RWPE2 (cell line): ENCODE results near the gene SIGLEC5.

Experiments used
- ATAC-seq: fragments of 200-7000 bp; cut with Tn5 transposase; 3 replicates; pipeline ENCODE4 v1.9.1; 2021; ENCODE audit warnings: low read depth
- DNase-seq: peaks from one replicate; pipeline ENCODE4 v3.0.0-alpha.2; 2020; ENCODE audit warnings: low spot score
- H3K27ac ChIP-seq: fragments of 450-650 bp; 2 replicates; pipeline ENCODE4 v1.5.1; 2017; ENCODE audit warnings: mild to moderate bottlenecking; ENCODE audit not compliant: poor library complexity, severe bottlenecking
- H3K27me3 ChIP-seq: fragments of 250-450 bp; sonication (Bioruptor Pico); 2 replicates; pipeline ENCODE4 v1.5.1; 2021; ENCODE audit warnings: mild to moderate bottlenecking, moderate library complexity; ENCODE audit not compliant: insufficient read depth, poor library complexity, severe bottlenecking
- H3K36me3 ChIP-seq: fragments of 250-450 bp; sonication (Bioruptor Pico); 2 replicates; pipeline ENCODE4 v1.5.1; 2020; ENCODE audit warnings: low read depth, mild to moderate bottlenecking, moderate library complexity
- H3K4me1 ChIP-seq: fragments of 250-450 bp; sonication (Bioruptor Pico); 2 replicates; pipeline ENCODE4 v1.5.1; 2021; ENCODE audit warnings: mild to moderate bottlenecking, moderate library complexity; ENCODE audit not compliant: insufficient read depth, poor library complexity, severe bottlenecking
- H3K4me3 ChIP-seq: fragments of 250-450 bp; sonication (Bioruptor Pico); 2 replicates; pipeline ENCODE4 v1.5.1; 2021; ENCODE audit warnings: mild to moderate bottlenecking, moderate library complexity; ENCODE audit not compliant: severe bottlenecking
- H3K9me3 ChIP-seq: fragments of 250-450 bp; sonication (Bioruptor Pico); 2 replicates; pipeline ENCODE4 v1.5.1; 2021; ENCODE audit warnings: mild to moderate bottlenecking, moderate library complexity; ENCODE audit not compliant: severe bottlenecking
- TF ChIP-seq, protein P1 (sequence below): fragments of 450-650 bp; IDR thresholded peaks from one replicate; pipeline ENCODE4 v1.5.1; 2017; ENCODE audit warnings: mild to moderate bottlenecking, moderate library complexity; ENCODE audit not compliant: poor library complexity, severe bottlenecking

The SIGLEC5 gene

DNA sequence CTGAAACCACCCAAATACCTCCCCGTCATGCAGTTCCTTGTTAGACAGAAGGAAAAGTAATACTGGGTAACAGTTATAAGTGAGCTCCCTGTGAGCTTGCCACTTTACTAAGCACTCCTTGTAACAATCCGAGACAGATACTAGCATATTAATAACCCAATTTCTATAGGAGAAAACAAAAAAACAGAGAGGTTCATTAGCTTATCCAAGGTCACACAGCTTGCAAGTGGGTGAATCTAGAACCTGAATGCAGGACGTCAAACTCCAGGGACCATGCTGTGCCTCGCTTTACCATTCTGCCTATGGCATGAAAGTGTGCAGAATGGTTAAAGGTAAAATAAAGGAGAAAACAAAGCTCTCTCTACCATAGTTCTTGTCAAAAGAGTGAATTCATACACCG is 15.4 kb downstream of the SIGLEC5 start:
- no peaks in the 10 kb centered on the region for H3K9me3 ChIP-seq
- H3K27me3 ChIP-seq = peaks cover 5% of the 10 kb centered on the region
- TF ChIP-seq, protein P1, sequence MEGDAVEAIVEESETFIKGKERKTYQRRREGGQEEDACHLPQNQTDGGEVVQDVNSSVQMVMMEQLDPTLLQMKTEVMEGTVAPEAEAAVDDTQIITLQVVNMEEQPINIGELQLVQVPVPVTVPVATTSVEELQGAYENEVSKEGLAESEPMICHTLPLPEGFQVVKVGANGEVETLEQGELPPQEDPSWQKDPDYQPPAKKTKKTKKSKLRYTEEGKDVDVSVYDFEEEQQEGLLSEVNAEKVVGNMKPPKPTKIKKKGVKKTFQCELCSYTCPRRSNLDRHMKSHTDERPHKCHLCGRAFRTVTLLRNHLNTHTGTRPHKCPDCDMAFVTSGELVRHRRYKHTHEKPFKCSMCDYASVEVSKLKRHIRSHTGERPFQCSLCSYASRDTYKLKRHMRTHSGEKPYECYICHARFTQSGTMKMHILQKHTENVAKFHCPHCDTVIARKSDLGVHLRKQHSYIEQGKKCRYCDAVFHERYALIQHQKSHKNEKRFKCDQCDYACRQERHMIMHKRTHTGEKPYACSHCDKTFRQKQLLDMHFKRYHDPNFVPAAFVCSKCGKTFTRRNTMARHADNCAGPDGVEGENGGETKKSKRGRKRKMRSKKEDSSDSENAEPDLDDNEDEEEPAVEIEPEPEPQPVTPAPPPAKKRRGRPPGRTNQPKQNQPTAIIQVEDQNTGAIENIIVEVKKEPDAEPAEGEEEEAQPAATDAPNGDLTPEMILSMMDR = no peak
- H3K4me1 ChIP-seq = no peaks in the 10 kb centered on the region
- DNase-seq = no peak
- H3K27ac ChIP-seq = no peak overlapping the region
- no peak for ATAC-seq
- H3K36me3 ChIP-seq = no peaks in the 10 kb centered on the region
- H3K4me3 ChIP-seq = no peak overlapping the region

DNA sequence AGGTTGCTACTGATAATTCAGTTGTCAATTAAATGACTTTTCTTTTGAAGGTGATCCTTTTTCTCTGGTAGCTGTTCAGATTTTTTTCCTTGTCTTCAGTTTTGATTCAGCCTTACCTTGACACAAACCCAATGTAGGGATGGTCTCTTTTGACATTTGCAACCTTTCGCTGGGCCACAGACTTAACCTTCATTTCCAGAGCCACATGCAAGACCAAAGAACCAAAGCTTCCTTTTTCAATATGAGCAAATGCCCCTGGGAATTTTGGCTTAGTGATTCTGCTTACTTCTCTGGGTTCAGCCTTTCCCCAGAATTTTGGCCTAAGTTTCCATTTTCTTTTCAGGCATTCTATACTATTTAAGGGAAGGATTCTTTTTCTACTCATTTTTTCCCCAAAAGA is 19.6 kb downstream of the SIGLEC5 start:
- Histone ChIP-seq H3K9me3 (no peaks in the 10 kb centered on the region), H3K36me3 (no peaks in the 10 kb centered on the region), H3K27me3 (peaks cover 5% of the 10 kb centered on the region), H3K27ac (no peak overlapping the region), H3K4me1 (no peaks in the 10 kb centered on the region), H3K4me3 (no peak overlapping the region)
- ATAC-seq = no peak
- TF ChIP-seq, protein P1 = no peak
- DNase-seq = no peak

DNA sequence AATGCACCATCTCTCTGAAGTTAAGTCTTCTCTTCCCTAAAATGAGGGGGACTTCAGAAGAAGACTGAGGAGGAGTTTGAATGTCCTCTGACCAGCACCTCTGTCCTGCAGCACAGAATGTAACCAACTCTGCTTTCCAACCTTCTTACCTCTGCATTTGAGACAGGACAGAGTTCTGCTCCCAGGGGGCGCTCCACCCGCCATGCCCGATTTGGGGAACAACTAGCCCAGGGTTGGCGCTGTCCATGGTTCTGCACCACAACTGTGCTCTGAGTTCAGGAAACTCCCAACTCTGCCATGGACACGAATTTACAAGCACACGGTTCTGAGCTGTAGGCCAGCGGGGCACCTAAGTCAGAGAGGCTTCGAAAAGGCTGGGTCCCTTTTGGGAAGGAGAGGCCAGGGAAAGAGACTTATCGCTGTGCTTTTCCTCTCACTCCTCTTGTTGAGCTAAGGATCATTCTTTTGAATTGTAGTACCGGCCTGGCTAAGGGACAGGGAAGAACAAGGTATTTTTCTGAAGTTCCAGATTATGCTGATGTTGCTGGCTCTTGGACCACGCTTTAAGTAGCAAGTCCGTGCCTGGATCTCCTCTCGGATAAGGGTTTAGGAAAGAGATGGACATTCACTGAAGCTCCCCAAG is 22.2 kb downstream of the SIGLEC5 start:
- DNase-seq (no peak), ATAC-seq (peak; percentile 58; the same call in 1 of the 3 replicates)
- Histone ChIP-seq H3K4me1 (no peaks in the 10 kb centered on the region), H3K36me3 (no peaks in the 10 kb centered on the region), H3K9me3 (no peaks in the 10 kb centered on the region), H3K27me3 (peaks cover 5% of the 10 kb centered on the region), H3K27ac (no peak overlapping the region), H3K4me3 (no peak overlapping the region)
- TF ChIP-seq, protein P1 = peak; percentile 74

DNA sequence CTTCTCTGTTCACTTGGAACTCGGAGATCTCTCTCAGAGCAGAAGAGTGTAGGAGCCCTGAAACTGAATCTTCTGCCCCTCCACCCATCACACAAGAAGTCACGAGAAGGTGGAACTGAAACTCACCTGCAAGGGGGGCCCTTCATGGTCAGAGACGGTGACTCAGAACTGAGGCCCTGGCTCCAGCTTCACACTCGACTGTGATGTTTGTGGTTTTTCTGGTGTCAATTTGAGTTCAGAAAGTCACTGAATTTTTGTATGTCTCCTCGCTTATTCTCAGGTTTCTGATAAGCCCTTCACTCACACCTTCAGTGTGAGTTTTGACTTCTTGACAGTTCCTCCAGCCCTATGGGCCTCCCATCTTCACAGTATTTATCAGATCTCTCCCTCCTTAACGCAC is 23.1 kb downstream of the SIGLEC5 start:
- ATAC-seq (no peak), DNase-seq (no peak)
- TF ChIP-seq, protein P1 = no peak
- H3K9me3 ChIP-seq = no peaks in the 10 kb centered on the region
- peaks cover 5% of the 10 kb centered on the region for H3K27me3 ChIP-seq
- no peak overlapping the region for H3K4me3 ChIP-seq
- H3K27ac ChIP-seq = no peak overlapping the region
- H3K4me1 ChIP-seq = no peaks in the 10 kb centered on the region
- H3K36me3 ChIP-seq = no peaks in the 10 kb centered on the region

DNA sequence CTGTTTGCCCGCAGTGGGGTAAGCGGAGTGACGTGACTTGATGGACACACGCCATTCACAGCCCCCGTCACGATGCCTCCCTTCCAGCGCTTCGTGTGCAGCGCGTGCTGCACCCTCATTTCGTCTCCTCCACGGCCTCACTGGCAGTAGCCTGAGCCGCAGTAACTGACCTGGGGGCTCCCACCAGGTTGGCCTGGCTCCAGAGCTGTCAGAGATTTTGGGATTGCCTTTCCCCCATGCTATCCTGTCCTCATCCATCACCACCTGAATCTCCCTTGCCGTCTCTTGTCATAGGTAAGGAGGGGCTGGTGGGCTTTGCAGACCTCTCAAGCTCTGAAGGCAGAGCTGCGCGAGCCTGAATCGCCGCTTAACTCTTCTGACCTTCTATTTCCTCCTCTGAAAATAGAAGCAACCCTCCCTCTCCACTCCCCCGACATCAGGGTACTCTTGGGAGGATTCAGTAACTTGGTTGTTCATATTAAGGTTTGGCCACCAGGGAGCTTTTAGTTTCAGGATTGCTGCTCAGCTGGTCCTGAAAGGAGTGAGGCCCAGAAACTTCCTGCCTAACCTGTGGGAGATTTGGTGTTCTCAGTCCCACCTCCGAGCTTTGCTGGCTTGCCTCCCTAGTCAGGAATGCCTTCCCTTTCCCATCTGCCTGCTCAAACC is 27.9 kb downstream of the SIGLEC5 start:
- no peaks in the 10 kb centered on the region for H3K9me3 ChIP-seq
- H3K4me3 ChIP-seq = no peak overlapping the region
- H3K36me3 ChIP-seq = no peaks in the 10 kb centered on the region
- no peak for DNase-seq
- no peaks in the 10 kb centered on the region for H3K27me3 ChIP-seq
- no peak overlapping the region for H3K27ac ChIP-seq
- TF ChIP-seq, protein P1 = no peak
- H3K4me1 ChIP-seq = no peaks in the 10 kb centered on the region
- ATAC-seq = no peak
